LNCaP clone FGC (cell line): Measurements from ENCODE around the gene ZMYM4.
"Not testable (repeated sequence)": the region's sequence is repeated elsewhere in the genome, so short reads cannot be mapped to it uniquely, and the experiment has no call there.

Experiments
- DNase-seq: peaks from one replicate; pipeline ENCODE4 v3.0.0-alpha.2; 2011; ENCODE audit warnings: low read depth
- H3K4me3 ChIP-seq: 2 replicates; pipeline ENCODE4 v1.5.1; 2011; ENCODE audit warnings: mild to moderate bottlenecking, low read depth, low read length, control low read depth
- CTCF ChIP-seq: IDR thresholded peaks from 2 replicates; pipeline ENCODE4 v1.5.1; 2012; ENCODE audit warnings: mild to moderate bottlenecking; ENCODE audit not compliant: control insufficient read depth, insufficient read depth; ENCODE audit errors: extremely low read depth

Gene ZMYM4

GRCh38 chr1:35454616-35455015 lies 186.1 kb downstream of the ZMYM4 start:
- H3K4me3 ChIP-seq, result no peak overlapping the region
- TF ChIP-seq CTCF, result peak; percentile 15; the same call in 1 of the 2 replicates
- no peak for DNase-seq

GRCh38 chr1:35460796-35461195 lies 192.3 kb downstream of the ZMYM4 start:
- TF ChIP-seq CTCF, result no peak
- H3K4me3 ChIP-seq, result no peak overlapping the region
- DNase-seq, result no peak

GRCh38 chr1:35461966-35462651 lies 193.6 kb downstream of the ZMYM4 start:
- no peak for DNase-seq
- no peak overlapping the region for H3K4me3 ChIP-seq
- no peak for TF ChIP-seq CTCF

GRCh38 chr1:35463232-35463631 lies 194.7 kb downstream of the ZMYM4 start:
- H3K4me3 ChIP-seq, result no peak overlapping the region
- TF ChIP-seq CTCF, result no peak
- peak; percentile 45 for DNase-seq

- not testable (repeated sequence) for H3K4me3 ChIP-seq, DNase-seq
These were observed 195.2 kb downstream of the ZMYM4 start for GRCh38 chr1:35463749-35464148.

- no peak overlapping the region for H3K4me3 ChIP-seq
- no peak for DNase-seq
- TF ChIP-seq CTCF, result no peak
These were observed 197.6 kb downstream of the ZMYM4 start for GRCh38 chr1:35466120-35466519.

- DNase-seq, result no peak
- TF ChIP-seq CTCF, result no peak
- no peak overlapping the region for H3K4me3 ChIP-seq
These were observed 202.6 kb downstream of the ZMYM4 start for GRCh38 chr1:35470977-35471613.
